HG02885 (cell line): ENCODE data around the gene CMTM5.

ENCODE experiments used
- ATAC-seq: cut with Tn5 transposase; IDR thresholded peaks from one replicate; pipeline ENCODE4 v1.9.1; 2021; ENCODE audit warnings: mild to moderate bottlenecking; ENCODE audit not compliant: unreplicated experiment, poor library complexity

Gene CMTM5

GRCh38 chr14:23357261-23357660 is 19.6 kb upstream of the CMTM5 start:
- ATAC-seq = no peak

DNA sequence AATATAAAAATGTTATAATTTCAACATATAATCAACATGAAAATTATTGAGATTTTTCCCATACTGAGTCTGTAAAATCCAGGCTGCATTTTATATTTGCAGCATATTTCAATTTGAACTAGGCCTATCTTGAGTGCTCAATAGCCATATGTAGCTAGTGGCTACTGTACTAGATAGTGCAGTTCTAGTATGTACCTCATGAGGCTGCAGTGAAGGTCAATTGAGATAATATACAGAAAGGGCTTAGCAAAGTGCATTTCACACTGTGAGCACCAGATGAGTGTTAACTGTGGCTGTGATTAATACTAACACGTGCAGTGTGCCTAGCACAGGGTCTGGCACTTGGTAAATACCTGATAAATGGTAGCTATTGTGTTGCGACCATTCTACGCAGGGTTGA is 18.8 kb upstream of the CMTM5 start:
- no peak for ATAC-seq

DNA sequence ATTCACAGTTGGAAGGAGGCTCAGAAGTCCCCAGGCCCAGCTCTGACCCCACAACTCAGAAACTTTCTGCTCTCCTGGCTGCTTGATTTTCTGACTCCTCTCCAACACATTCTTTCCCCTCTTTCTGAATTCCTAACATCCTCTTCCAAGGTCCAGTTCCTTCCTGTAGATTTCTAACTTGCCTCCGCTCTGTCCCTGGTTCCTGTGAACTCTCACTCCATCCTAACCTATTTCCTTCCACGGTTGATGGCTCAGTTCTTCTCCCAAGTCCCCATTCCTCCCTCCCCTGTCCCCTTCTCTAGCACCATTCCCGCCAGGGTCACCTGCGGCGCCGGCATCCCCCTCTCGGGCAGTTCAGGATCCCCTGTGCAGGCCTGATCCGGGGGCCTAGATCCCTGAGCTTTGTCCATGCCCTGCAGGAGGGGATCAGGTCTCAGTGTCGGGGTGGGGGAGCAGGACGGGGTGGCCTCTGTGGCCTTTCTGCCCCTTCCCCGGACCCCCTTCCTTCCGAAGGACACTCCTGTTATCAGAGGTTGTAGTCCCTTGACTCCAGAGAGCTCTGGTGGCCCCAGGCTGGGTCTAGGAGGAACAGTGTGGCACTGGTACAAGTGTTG is 18.2 kb upstream of the CMTM5 start:
- no peak for ATAC-seq

DNA sequence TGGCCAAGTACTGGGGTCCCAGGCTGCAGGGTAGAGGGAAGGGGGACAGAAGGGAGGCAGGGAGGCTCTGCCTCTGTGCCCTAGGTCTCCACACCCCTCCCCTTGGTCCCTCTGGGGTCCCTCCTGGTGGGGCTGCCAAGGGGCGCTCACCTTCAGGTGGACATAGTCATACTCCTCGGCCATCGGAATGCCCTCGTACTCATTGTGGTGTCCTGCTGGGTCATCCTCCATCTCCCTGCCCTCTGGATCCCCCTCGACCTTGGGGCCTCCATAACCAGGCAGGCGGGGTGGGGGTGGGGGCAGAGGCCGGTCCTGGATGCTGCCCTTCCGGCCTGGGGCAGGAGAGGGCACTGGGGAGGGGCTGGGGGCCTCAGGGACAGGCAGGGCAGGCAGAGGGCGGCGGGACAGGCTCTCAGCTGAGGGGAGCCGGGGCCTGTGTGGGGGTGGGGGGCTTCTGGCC is 17.6 kb upstream of the CMTM5 start:
- no peak for ATAC-seq

DNA sequence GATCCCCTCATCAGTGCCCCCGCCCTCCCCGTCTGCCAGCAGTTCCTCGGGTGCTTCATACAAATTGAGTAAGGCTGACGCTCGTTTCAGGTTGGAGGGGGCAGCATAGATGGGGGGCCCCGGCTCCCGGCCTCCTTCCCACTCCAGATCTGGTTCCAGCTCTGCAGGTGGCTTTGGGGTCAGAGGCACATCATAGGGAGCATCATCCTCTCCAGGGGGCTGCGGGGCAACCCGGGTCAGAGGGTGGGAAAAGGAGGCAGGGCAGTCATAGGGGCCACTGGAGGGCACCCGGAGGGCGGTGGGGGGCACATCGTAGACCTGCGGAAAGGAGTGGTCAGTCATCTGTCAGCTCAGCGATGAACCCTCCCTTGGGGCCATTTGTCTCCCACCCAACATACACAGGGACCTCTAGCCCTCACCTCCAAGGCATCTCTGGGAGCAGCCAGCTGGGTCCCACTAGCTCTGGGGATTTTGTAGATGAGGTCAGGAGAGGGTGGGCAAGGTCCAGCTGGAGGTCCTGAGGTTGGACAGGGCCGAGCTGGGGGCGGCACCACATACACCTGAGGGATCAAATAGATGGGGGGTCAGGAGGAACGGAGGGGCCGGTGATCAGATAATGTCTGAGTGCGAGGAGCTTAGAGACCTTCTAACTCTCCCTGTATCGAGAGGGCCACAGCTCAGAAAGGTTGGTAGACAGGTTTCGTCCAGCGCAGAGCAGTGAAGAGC is 17.0 kb upstream of the CMTM5 start:
- no peak for ATAC-seq

GRCh38 chr14:23360496-23360895 is 16.4 kb upstream of the CMTM5 start:
- ATAC-seq = no peak

DNA sequence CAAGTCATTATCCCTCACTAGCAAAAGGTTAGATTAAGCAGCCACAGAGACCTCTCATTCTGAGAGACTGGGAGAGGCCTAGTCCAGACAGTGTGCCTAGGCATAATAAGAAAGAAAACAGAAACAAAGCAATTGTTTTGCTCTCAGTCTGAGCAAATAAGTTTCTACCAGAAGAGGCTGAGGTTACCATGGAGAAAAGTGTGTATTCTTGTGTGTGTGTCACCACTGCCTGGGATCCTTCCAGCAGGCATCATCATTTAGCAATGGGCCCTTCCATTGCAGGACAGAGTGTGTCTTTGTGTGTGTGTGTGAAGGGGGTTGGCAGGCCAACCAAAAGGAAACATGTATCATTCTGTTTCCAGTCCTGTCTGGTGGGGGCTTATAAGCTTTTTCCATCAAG is 15.5 kb upstream of the CMTM5 start:
- ATAC-seq = no peak

DNA sequence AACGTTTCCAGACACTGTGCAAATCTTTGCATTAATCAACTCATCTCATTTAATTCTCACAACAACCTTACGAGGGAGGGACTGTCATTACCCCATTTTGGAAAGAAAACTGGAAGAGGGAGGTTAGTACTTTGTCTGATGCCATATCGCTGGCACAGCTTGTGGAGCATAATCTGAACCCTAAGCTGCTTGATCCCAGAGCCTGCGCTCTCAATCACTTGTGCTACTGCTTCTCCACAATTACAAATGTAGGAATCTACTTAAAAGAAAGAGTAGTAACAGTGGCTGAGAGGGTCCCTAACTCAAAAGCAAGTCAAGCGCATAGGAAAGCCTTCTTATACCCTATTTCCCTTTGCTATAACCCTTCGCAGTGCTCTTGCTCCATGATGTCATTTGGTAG is 15.1 kb upstream of the CMTM5 start:
- no peak for ATAC-seq

GRCh38 chr14:23362200-23362599 is 14.6 kb upstream of the CMTM5 start:
- ATAC-seq = no peak

GRCh38 chr14:23364164-23365035 is 12.4 kb upstream of the CMTM5 start:
- no peak for ATAC-seq

DNA sequence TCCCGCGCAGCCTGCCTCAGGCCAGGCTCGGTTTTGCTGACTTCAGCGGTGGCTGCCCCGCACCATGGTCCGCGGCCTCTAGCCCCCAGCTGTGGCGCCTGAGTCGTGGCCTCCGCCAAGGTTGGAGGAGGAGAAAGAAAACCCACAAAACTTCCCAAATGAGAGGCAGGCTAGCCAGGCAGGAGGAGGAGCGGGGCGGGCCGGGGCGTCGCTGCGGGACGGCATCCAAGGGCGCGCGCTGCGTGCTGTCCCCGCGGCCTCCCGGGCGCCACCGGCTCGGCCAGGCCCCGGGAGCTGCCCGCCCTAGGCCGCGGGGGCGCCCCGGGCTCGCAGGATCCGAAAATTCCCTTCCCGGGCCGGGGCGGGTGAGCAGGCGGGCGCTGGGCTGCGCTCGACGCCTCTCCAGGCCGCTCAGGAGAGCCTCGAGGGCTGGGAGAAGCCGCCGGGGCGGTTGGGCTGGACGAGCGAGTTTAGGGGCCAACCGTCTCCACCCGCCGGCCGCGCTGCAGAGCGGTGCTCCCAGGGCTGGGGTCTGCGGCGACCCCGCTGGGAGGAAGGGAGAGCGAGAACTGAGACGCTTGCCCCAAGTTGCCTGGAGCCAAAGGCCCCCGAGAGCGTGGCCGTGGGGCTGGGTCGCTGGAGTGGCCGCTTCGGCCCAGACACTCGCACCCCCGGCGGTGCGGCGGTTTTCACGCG is 11.7 kb upstream of the CMTM5 start, which contains the start of gene EFS:
EFS (minus strand) TSS at position 137 of the 696 bp plus-strand sequence. CDS start 147 bp downstream, outside the sequence.
- no peak for ATAC-seq

DNA sequence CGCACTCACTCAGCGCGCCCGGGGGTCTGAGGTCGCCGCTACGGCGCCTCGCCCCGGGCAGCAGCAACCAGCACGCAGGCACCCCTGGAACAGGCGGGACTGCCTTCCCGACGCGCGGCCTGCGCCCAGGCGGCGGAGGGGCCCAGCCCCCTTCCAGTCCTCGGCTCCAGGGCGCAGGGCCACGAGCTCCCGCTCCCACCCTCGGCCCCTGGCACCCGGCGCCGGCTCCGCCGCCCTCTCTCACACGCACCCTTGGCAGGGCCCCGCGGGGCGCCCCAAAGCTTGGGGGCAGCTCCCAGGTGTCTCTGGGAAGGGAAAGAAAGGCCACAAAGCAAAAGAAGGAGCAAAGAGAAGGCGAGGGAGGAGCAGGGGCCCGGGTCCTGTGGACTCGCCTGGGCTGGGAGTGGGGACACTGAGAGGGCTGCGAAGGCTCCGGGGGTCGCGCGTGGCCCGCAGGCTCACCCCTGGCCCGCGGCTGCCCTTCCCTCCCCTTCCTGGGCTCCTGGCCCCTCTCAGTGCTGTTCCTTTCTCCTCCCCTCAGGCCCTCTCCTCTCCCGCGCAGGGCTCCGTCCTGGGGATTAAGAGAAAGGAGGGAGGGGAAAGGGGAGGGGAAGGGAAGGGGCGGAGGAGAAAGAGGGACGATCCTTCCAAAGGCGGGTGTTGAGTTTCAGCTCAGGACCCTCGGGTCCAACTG is 11.0 kb upstream of the CMTM5 start:
- ATAC-seq = no peak

- no peak for ATAC-seq
Measured at GRCh38 chr14:23366426-23366921, 10.4 kb upstream of the CMTM5 start.

DNA sequence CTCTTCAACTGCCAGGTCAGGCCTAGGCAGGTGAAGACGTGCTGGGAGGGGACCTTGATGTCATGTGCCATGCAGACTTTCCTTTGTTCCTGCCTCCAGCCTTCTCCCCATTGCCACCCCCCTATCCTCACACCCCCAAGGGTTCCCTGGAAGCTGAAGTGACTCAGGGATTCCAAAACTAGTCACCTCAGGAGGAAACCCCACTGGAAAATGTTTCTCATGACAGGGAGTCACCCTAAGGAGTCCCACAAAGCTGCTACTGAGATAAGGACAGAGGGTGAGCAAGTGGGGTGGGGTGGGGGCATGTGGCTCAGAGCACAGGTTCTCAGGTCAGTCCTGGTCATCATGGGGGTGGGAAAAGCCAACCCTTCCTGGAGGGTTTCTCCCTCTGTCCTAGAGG is 6.6 kb upstream of the CMTM5 start:
- no peak for ATAC-seq

DNA sequence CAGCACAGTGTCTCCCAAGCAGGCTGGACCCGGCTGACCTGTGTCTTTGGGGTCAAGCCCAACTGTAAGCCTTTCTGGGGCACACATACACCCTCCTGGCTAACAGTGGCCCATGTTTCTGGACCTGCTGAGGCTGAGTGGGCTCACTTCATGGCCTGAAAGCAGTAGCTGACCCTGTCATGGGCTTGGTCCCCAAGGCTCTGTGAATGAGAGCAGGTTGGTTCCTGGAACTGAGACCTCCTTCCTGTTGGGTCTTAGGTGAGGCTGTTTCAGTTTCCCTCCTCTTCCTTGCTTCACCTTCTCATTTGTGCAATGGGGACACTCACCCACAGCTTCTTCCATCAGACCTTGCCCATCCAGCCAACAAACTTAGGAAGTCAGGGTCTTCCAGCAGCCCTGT is 5.0 kb upstream of the CMTM5 start:
- no peak for ATAC-seq

DNA sequence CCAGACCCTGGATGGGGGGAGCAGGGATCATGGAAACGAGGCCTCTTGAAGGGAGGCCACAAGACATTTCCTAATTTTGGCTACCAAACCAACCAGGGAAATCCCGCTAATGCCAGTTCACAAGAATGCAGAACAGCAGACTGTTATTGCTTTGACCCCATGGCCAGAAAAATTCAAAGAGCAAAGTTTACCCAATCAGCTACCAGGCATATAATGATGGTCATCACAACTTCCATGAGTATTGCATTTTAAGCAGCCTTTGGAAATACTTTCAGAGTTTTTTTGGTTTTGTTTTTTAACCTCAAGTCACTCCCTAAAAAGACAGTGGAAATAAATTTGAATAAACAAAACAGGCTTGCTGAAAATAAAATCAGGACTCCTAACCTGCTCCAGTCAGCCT is 4.3 kb upstream of the CMTM5 start, which contains the start of gene IL25:
IL25 (plus strand) TSS at position 301 of the 400 bp plus-strand sequence.
- ATAC-seq = no peak

DNA sequence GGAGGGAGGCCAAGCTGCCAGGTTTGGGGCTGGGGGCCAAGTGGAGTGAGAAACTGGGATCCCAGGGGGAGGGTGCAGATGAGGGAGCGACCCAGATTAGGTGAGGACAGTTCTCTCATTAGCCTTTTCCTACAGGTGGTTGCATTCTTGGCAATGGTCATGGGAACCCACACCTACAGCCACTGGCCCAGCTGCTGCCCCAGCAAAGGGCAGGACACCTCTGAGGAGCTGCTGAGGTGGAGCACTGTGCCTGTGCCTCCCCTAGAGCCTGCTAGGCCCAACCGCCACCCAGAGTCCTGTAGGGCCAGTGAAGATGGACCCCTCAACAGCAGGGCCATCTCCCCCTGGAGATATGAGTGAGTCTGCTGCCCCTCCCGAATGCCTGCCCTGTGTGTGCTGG is 3.8 kb upstream of the CMTM5 start:
- no peak for ATAC-seq

- no peak for ATAC-seq
Measured at GRCh38 chr14:23375527-23376251, 1.2 kb upstream of the CMTM5 start.

GRCh38 chr14:23377198-23377550 is 328 bp downstream of the CMTM5 start:
- no peak for ATAC-seq
